HEK293 (cell line): ENCODE data around the gene RPS5.

ENCODE experiments used
- KLF1 ChIP-seq: fragments of 450-650 bp; formaldehyde crosslinking; IDR thresholded peaks from 2 replicates; pipeline ENCODE4 v1.5.1; 2016; ENCODE audit warnings: missing biosample characterization, missing genetic modification characterization
- MZF1 ChIP-seq: fragments of 450-650 bp; formaldehyde crosslinking; IDR thresholded peaks from 2 replicates; pipeline ENCODE4 v1.5.1; 2017; ENCODE audit warnings: missing biosample characterization, missing genetic modification characterization, borderline replicate concordance
- PBX3 ChIP-seq: sonication (generic); formaldehyde crosslinking; IDR thresholded peaks from 2 replicates; pipeline ENCODE4 v1.8.1; 2022; ENCODE audit warnings: mild to moderate bottlenecking, moderate library complexity, missing genetic modification reagents
- YY1 ChIP-seq: fragments of 450-650 bp; formaldehyde crosslinking; IDR thresholded peaks from 2 replicates; pipeline ENCODE4 v1.5.1; 2018; ENCODE audit warnings: missing biosample characterization, missing genetic modification characterization
- ZBTB11 ChIP-seq: fragments of 450-650 bp; formaldehyde crosslinking; conservative IDR thresholded peaks from 2 replicates; pipeline ENCODE4 v1.5.1; 2016; ENCODE audit warnings: low read depth, missing biosample characterization, missing genetic modification characterization
- ZNF138 ChIP-seq: fragments of 450-650 bp; formaldehyde crosslinking; IDR thresholded peaks from 2 replicates; pipeline ENCODE4 v1.5.1; 2016; ENCODE audit warnings: missing biosample characterization, missing genetic modification characterization, borderline replicate concordance
- ZNF341 ChIP-seq: fragments of 450-650 bp; formaldehyde crosslinking; IDR thresholded peaks from 2 replicates; pipeline ENCODE4; 2016; ENCODE audit warnings: low read depth, missing biosample characterization, missing genetic modification characterization
- ZNF404 ChIP-seq: fragments of 450-650 bp; formaldehyde crosslinking; IDR thresholded peaks from 2 replicates; pipeline ENCODE4 v1.5.1; 2017; ENCODE audit warnings: missing biosample characterization, missing genetic modification characterization
- ZNF48 ChIP-seq: fragments of 450-650 bp; formaldehyde crosslinking; IDR thresholded peaks from 2 replicates; pipeline ENCODE4 v1.5.1; 2016; ENCODE audit warnings: missing biosample characterization, missing genetic modification characterization
- ZNF624 ChIP-seq: fragments of 450-650 bp; formaldehyde crosslinking; IDR thresholded peaks from 2 replicates; pipeline ENCODE4 v1.5.1; 2017; ENCODE audit warnings: missing biosample characterization, missing genetic modification characterization
- TF ChIP-seq, protein P1 (sequence below): fragments of 450-650 bp; formaldehyde crosslinking; IDR thresholded peaks from 2 replicates; pipeline ENCODE4 v1.5.1; 2017; ENCODE audit warnings: missing biosample characterization, missing genetic modification characterization
- TF ChIP-seq, protein P2 (sequence below): fragments of 450-650 bp; formaldehyde crosslinking; IDR thresholded peaks from 2 replicates; pipeline ENCODE4 v1.5.1; 2016; ENCODE audit warnings: missing biosample characterization, missing genetic modification characterization, low read depth
- TF ChIP-seq, protein P3 (sequence below): fragments of 450-650 bp; formaldehyde crosslinking; IDR thresholded peaks from 2 replicates; pipeline ENCODE4 v1.5.1; 2016; ENCODE audit warnings: missing biosample characterization, missing genetic modification characterization

GRCh38 chr19:58338336-58338735 is 48.7 kb upstream of the RPS5 start:
- TF ChIP-seq MZF1 (no peak), ZNF138 (tag by site-specific recombination) (no peak), ZNF48 (no peak), ZNF404 (tag by site-specific recombination) (no peak), ZNF624 (tag by site-specific recombination) (no peak), PBX3 (CRISPR knock-in tag) (no peak), YY1 (tag by site-specific recombination) (no peak), ZNF341 (no peak), KLF1 (tag by site-specific recombination) (no peak), ZBTB11 (tag by site-specific recombination) (no peak)
- TF ChIP-seq, protein P1, sequence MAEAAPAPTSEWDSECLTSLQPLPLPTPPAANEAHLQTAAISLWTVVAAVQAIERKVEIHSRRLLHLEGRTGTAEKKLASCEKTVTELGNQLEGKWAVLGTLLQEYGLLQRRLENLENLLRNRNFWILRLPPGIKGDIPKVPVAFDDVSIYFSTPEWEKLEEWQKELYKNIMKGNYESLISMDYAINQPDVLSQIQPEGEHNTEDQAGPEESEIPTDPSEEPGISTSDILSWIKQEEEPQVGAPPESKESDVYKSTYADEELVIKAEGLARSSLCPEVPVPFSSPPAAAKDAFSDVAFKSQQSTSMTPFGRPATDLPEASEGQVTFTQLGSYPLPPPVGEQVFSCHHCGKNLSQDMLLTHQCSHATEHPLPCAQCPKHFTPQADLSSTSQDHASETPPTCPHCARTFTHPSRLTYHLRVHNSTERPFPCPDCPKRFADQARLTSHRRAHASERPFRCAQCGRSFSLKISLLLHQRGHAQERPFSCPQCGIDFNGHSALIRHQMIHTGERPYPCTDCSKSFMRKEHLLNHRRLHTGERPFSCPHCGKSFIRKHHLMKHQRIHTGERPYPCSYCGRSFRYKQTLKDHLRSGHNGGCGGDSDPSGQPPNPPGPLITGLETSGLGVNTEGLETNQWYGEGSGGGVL (tag by site-specific recombination) = no peak
- TF ChIP-seq, protein P2, sequence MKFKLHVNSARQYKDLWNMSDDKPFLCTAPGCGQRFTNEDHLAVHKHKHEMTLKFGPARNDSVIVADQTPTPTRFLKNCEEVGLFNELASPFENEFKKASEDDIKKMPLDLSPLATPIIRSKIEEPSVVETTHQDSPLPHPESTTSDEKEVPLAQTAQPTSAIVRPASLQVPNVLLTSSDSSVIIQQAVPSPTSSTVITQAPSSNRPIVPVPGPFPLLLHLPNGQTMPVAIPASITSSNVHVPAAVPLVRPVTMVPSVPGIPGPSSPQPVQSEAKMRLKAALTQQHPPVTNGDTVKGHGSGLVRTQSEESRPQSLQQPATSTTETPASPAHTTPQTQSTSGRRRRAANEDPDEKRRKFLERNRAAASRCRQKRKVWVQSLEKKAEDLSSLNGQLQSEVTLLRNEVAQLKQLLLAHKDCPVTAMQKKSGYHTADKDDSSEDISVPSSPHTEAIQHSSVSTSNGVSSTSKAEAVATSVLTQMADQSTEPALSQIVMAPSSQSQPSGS (tag by site-specific recombination) = no peak
- TF ChIP-seq, protein P3, sequence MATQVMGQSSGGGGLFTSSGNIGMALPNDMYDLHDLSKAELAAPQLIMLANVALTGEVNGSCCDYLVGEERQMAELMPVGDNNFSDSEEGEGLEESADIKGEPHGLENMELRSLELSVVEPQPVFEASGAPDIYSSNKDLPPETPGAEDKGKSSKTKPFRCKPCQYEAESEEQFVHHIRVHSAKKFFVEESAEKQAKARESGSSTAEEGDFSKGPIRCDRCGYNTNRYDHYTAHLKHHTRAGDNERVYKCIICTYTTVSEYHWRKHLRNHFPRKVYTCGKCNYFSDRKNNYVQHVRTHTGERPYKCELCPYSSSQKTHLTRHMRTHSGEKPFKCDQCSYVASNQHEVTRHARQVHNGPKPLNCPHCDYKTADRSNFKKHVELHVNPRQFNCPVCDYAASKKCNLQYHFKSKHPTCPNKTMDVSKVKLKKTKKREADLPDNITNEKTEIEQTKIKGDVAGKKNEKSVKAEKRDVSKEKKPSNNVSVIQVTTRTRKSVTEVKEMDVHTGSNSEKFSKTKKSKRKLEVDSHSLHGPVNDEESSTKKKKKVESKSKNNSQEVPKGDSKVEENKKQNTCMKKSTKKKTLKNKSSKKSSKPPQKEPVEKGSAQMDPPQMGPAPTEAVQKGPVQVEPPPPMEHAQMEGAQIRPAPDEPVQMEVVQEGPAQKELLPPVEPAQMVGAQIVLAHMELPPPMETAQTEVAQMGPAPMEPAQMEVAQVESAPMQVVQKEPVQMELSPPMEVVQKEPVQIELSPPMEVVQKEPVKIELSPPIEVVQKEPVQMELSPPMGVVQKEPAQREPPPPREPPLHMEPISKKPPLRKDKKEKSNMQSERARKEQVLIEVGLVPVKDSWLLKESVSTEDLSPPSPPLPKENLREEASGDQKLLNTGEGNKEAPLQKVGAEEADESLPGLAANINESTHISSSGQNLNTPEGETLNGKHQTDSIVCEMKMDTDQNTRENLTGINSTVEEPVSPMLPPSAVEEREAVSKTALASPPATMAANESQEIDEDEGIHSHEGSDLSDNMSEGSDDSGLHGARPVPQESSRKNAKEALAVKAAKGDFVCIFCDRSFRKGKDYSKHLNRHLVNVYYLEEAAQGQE (tag by site-specific recombination) = no peak
